Neuronal stem cell (in vitro differentiated cells): ENCODE data around the gene WEE2.

ENCODE experiments used
- DNase-seq: peaks from one replicate; pipeline ENCODE4 v3.0.0-alpha.2; 2013; ENCODE audit warnings: low spot score
- H2AFZ ChIP-seq: one replicate; pipeline ENCODE4 v1.6.1; 2013; ENCODE audit warnings: mild to moderate bottlenecking, low read length, inconsistent platforms
- H2AK5ac ChIP-seq: 2 replicates; pipeline ENCODE4 v1.6.1; 2013; ENCODE audit warnings: low read depth, mild to moderate bottlenecking, inconsistent platforms, low read length, moderate library complexity, mixed read lengths
- H2BK120ac ChIP-seq: 2 replicates; pipeline ENCODE4 v1.6.1; 2013; ENCODE audit warnings: low read depth, mild to moderate bottlenecking, inconsistent platforms, low read length, moderate library complexity, mixed read lengths
- H2BK12ac ChIP-seq: one replicate; pipeline ENCODE4 v1.6.1; 2013; ENCODE audit warnings: low read length, inconsistent platforms
- H2BK15ac ChIP-seq: 2 replicates; pipeline ENCODE4 v1.6.1; 2013; ENCODE audit warnings: mild to moderate bottlenecking, low read length, inconsistent platforms, mixed read lengths
- H2BK5ac ChIP-seq: one replicate; pipeline ENCODE4 v1.6.1; 2013; ENCODE audit warnings: inconsistent platforms, mild to moderate bottlenecking, low read length, moderate library complexity
- H3K14ac ChIP-seq: one replicate; pipeline ENCODE4 v1.6.1; 2013; ENCODE audit warnings: low read length, inconsistent platforms
- H3K18ac ChIP-seq: 2 replicates; pipeline ENCODE4 v1.6.1; 2013; ENCODE audit warnings: low read length, inconsistent platforms
- H3K23ac ChIP-seq: 2 replicates; pipeline ENCODE4 v1.6.1; 2013; ENCODE audit warnings: low read depth, mild to moderate bottlenecking, mixed read lengths, low read length, inconsistent platforms; ENCODE audit not compliant: poor library complexity
- H3K27ac ChIP-seq: replicated peaks from 3 replicates; pipeline ENCODE4 v1.5.1; 2013; ENCODE audit warnings: low read length, inconsistent platforms
- H3K27me3 ChIP-seq, 3 experiments: 2 replicates each; pipeline ENCODE4 v1.6.1; 2013; ENCODE audit warnings: low read length in 3 of 3, mild to moderate bottlenecking in 2 of 3, inconsistent platforms in 1 of 3, low read depth in 1 of 3, mixed read lengths in 1 of 3, moderate library complexity in 1 of 3; ENCODE audit not compliant: control insufficient read depth in 3 of 3, insufficient read depth in 3 of 3
- H3K36me3 ChIP-seq, 2 donors: replicated peaks in 1 of 2; 2 replicates each; pipeline ENCODE4 v1.6.1; 2013; ENCODE audit warnings: low read length in 2 of 2; ENCODE audit not compliant: control insufficient read depth in 2 of 2, insufficient read depth in 2 of 2
- H3K4ac ChIP-seq: 2 replicates; pipeline ENCODE4 v1.6.1; 2013; ENCODE audit warnings: inconsistent platforms, mild to moderate bottlenecking, low read length, moderate library complexity
- H3K4me1 ChIP-seq, 2 donors: 1 replicate in 1 of 2; 2 replicates in 1 of 2; pipeline ENCODE4 v1.6.1; 2013; ENCODE audit warnings: low read length in 2 of 2, low read depth in 1 of 2; ENCODE audit not compliant: control insufficient read depth in 2 of 2, insufficient read depth in 1 of 2
- H3K4me2 ChIP-seq: one replicate; pipeline ENCODE4 v1.6.1; 2013; ENCODE audit warnings: mild to moderate bottlenecking, low read length, inconsistent platforms; ENCODE audit not compliant: insufficient read depth, poor library complexity, severe bottlenecking
- H3K4me3 ChIP-seq, 2 donors: 2 replicates each; pipeline ENCODE4 v1.5.1; 2013; ENCODE audit warnings: low read length in 2 of 2, mild to moderate bottlenecking in 2 of 2, inconsistent platforms in 1 of 2, moderate library complexity in 1 of 2
- H3K79me1 ChIP-seq: one replicate; pipeline ENCODE4 v1.6.1; 2013; ENCODE audit warnings: low read depth, mild to moderate bottlenecking, inconsistent platforms, low read length, moderate library complexity
- H3K9ac ChIP-seq: one replicate; pipeline ENCODE4 v1.6.1; 2013; ENCODE audit warnings: mild to moderate bottlenecking, low read depth, low read length, inconsistent platforms; ENCODE audit not compliant: poor library complexity
- H3K9me3 ChIP-seq, 2 donors: replicated peaks in 1 of 2; 2 replicates each; pipeline versions ENCODE3 to v1.6.1; 2013; ENCODE audit warnings: low read length in 2 of 2, mild to moderate bottlenecking in 2 of 2, inconsistent platforms in 1 of 2, low read depth in 1 of 2, mixed read lengths in 1 of 2, moderate library complexity in 1 of 2; ENCODE audit not compliant: control insufficient read depth in 2 of 2, insufficient read depth in 1 of 2
- H4K8ac ChIP-seq: one replicate; pipeline ENCODE4 v1.6.1; 2013; ENCODE audit warnings: low read depth, mild to moderate bottlenecking, inconsistent platforms, low read length, moderate library complexity
- H4K91ac ChIP-seq: one replicate; pipeline ENCODE4 v1.6.1; 2013; ENCODE audit warnings: low read length, low read depth, mild to moderate bottlenecking, inconsistent platforms; ENCODE audit not compliant: poor library complexity
- WGBS, 2 donors: extraction: QIAGEN DNeasy Blood & Tissue Kit; methylation state at CpG; one replicate each; pipeline ENCODE4 v1.1.7; 2013; ENCODE audit warnings: missing lambda C conversion rate in 2 of 2, mixed read lengths in 1 of 2; ENCODE audit not compliant: insufficient read length in 2 of 2, insufficient replicate concordance in 1 of 2; ENCODE audit errors: extremely low coverage in 2 of 2; 5-methylcytosine and 5-hydroxymethylcytosine counted together

WEE2 gene

GRCh38 chr7:141696348-141696747 lies 11.8 kb upstream of the WEE2 start:
- no peak overlapping the region for H3K14ac ChIP-seq
- H2BK120ac ChIP-seq = no peak overlapping the region
- peaks cover 8% of the 10 kb centered on the region in 2 donors for H3K4me1 ChIP-seq
- no peak overlapping the region for H2BK12ac ChIP-seq
- H3K36me3 ChIP-seq = no peaks in the 10 kb centered on the region
- no CpG with 5 or more reads among the region's 2 CpGs for WGBS, 2 donors
- H4K91ac ChIP-seq = no peak overlapping the region
- no peaks in the 10 kb centered on the region for H3K79me1 ChIP-seq
- H3K9ac ChIP-seq = no peak overlapping the region
- H3K4me3 ChIP-seq = no peak overlapping the region
- H3K27me3 ChIP-seq = peaks cover 0 to 5% (median 0%) of the 10 kb centered on the region in 3 experiments
- H3K4me2 ChIP-seq = no peak overlapping the region
- no peak overlapping the region for H2AFZ ChIP-seq
- no peak for DNase-seq
- no peak overlapping the region for H3K18ac ChIP-seq
- no peaks in the 10 kb centered on the region for H3K9me3 ChIP-seq
- no peak overlapping the region for H2BK5ac ChIP-seq
- H3K4ac ChIP-seq = no peak overlapping the region
- no peak overlapping the region for H2BK15ac ChIP-seq
- no peak overlapping the region for H3K27ac ChIP-seq
- H2AK5ac ChIP-seq = no peak overlapping the region
- no peak overlapping the region for H4K8ac ChIP-seq
- no peak overlapping the region for H3K23ac ChIP-seq

GRCh38 chr7:141697211-141697871 lies 10.8 kb upstream of the WEE2 start:
- Histone ChIP-seq H2BK12ac (no peak overlapping the region), H2BK15ac (no peak overlapping the region), H3K4me1 (peaks cover 10% of the 10 kb centered on the region in 2 donors), H3K79me1 (no peaks in the 10 kb centered on the region), H3K4me3 (no peak overlapping the region), H3K18ac (no peak overlapping the region), H4K91ac (no peak overlapping the region), H3K4me2 (no peak overlapping the region), H3K27me3 (peaks cover 0 to 7% (median 0%) of the 10 kb centered on the region in 3 experiments), H3K9me3 (no peaks in the 10 kb centered on the region), H3K27ac (no peak overlapping the region), H2BK5ac (no peak overlapping the region), H2BK120ac (no peak overlapping the region), H3K4ac (no peak overlapping the region), H3K23ac (no peak overlapping the region), H2AK5ac (no peak overlapping the region), H4K8ac (no peak overlapping the region), H3K36me3 (no peaks in the 10 kb centered on the region), H3K9ac (no peak overlapping the region), H2AFZ (no peak overlapping the region), H3K14ac (no peak overlapping the region)
- no peak for DNase-seq
- no CpG with 5 or more reads among the region's 10 CpGs for WGBS, 2 donors

GRCh38 chr7:141698247-141699015 lies 9.7 kb upstream of the WEE2 start:
- Histone ChIP-seq H2BK5ac (no peak overlapping the region), H2AK5ac (no peak overlapping the region), H3K27ac (no peak overlapping the region), H3K36me3 (no peaks in the 10 kb centered on the region), H2AFZ (no peak overlapping the region), H3K14ac (no peak overlapping the region), H4K8ac (no peak overlapping the region), H2BK12ac (no peak overlapping the region), H3K18ac (no peak overlapping the region), H3K4ac (no peak overlapping the region), H3K4me2 (no peak overlapping the region), H3K4me1 (peaks cover 10 to 11% of the 10 kb centered on the region in 2 donors), H2BK120ac (no peak overlapping the region), H3K9ac (no peak overlapping the region), H3K9me3 (no peaks in the 10 kb centered on the region), H4K91ac (no peak overlapping the region), H3K79me1 (no peaks in the 10 kb centered on the region), H2BK15ac (no peak overlapping the region), H3K27me3 (peaks cover 0 to 14% (median 6%) of the 10 kb centered on the region in 3 experiments), H3K4me3 (no peak overlapping the region), H3K23ac (no peak overlapping the region)
- DNase-seq = no peak
- WGBS, 2 donors = no CpG with 5 or more reads among the region's 1 CpG

DNA sequence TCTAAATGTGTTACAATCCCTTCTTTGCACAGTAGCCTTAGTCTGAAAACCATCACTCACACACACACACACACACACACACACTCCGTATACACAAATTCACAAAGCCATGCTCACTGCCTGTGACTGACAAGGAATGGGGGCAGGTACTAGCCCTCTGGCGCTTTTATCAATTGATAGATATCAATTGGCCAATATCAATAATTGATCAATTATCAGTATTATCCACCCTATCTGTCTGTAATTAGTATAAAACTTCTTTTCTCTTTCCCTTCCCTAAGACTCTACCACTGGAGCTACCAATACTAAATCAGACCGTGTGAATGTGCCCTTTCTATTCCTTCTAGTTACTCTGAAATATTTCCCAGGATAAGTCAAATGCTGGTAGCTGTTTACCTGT lies 8.3 kb upstream of the WEE2 start:
- H3K27me3 ChIP-seq = peaks cover 0 to 15% (median 8%) of the 10 kb centered on the region in 3 experiments
- no peak overlapping the region for H2BK15ac ChIP-seq
- DNase-seq = no peak
- no peak overlapping the region for H2AFZ ChIP-seq
- no peak overlapping the region for H2BK120ac ChIP-seq
- no peak overlapping the region for H3K9ac ChIP-seq
- H3K4ac ChIP-seq = no peak overlapping the region
- no peaks in the 10 kb centered on the region for H3K9me3 ChIP-seq
- H3K14ac ChIP-seq = no peak overlapping the region
- H3K4me1 ChIP-seq = peaks cover 11 to 14% of the 10 kb centered on the region in 2 donors
- H2BK12ac ChIP-seq = no peak overlapping the region
- no peak overlapping the region for H3K23ac ChIP-seq
- no peak overlapping the region for H3K27ac ChIP-seq
- H3K4me2 ChIP-seq = no peak overlapping the region
- no peak overlapping the region for H2AK5ac ChIP-seq
- no peak overlapping the region for H4K8ac ChIP-seq
- H3K4me3 ChIP-seq = no peak overlapping the region
- no peak overlapping the region for H3K18ac ChIP-seq
- WGBS, 2 donors = no CpG with 5 or more reads among the region's 3 CpGs
- no peaks in the 10 kb centered on the region for H3K79me1 ChIP-seq
- H4K91ac ChIP-seq = no peak overlapping the region
- no peaks in the 10 kb centered on the region for H3K36me3 ChIP-seq
- no peak overlapping the region for H2BK5ac ChIP-seq
